HUDEP-2 (cell line): ENCODE data around the gene SLC24A5.
A peak's percentile ranks its signal among the peaks of the same experiment; 100 is the strongest.

ENCODE experiments used
- DNase-seq, 76 experiments: peaks; one replicate each; lab custom pipeline; 2025; ENCODE audit not compliant: unreplicated experiment in 76 of 76; lab: John Stamatoyannopoulos, UW

Gene SLC24A5

DNA sequence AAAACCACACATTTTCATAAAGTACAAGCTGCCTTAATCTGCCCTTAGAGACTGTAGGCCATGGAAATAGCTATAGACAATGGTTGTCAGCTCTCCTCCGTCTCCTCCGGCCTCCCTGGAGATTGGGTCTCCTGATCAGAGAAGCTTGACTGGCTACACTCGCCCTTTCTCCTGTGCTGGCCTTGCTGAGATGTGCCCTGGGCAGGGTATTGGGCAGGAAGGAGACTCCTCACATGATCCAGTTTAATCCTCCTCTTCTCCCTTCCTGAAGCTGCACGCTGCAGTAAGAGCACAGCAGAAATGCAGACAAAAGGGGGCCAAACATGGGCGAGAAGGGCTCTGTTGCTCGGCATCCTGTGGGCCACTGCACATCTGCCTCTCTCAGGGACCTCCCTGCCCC, at the start of gene SLC24A5:
SLC24A5 (plus strand) TSS at position 246 of the 400 bp plus-strand sequence; CDS start at position 301, 55 bp downstream.
- no peak for DNase-seq

DNA sequence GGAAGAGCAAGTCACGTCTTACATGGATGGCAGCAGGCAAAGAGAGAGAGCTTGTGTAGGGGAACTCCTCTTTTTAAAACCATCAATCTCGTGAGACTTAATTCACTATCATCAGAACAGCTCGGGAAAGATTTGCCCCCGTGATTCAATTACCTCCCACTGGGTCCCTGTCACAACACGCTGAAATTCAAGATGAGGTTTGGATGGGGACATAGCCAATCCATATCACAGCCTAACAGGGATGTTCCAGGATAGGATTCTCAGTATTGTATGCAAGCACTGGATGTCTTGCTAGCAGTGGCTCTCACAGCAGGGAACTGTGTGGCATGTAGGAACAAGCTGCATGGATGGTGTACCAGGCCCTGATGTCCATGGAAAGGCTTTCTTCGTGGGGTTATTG, 47.8 kb upstream of the SLC24A5 start:
- no peak for DNase-seq

DNA sequence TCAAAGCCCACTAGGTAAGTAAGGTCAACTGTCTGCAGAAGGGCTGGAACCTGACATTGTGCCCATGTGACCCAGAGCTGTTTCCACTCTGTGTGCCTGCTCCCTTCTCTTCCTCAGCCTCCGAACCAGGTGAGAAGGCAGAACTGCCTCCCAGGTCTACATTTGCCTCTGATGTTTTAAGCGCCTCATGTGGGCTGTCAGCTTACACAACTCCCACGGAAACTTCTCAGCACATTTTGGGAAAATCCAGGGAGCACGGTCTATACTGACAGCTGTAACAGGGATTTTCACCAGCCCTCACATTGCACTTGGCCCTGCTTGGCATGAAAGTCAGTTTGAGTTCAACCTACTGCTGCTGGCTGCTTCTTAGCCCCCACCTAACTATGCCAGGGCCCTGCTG, 46.9 kb upstream of the SLC24A5 start:
- DNase-seq, result no peak

DNA sequence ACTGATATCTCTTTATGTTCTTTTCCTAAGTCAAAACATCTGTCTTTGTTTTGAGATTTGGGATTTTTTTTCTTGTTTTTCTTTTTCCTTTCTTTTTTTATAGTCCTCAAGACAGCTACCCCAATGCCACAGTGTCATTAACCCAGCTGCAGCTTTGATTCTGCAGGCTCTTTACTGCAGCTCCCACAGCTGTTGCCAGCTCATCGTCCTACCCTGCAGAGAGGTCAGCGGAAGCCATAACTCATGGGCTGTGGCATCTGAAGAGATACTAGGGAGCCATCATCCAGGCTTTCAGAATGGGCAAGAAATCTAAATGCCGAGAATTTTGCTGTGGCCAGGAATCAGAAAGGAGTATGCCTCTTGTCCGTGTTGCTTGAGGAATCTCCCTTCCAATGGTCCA, 44.3 kb upstream of the SLC24A5 start:
- no peak for DNase-seq

DNA sequence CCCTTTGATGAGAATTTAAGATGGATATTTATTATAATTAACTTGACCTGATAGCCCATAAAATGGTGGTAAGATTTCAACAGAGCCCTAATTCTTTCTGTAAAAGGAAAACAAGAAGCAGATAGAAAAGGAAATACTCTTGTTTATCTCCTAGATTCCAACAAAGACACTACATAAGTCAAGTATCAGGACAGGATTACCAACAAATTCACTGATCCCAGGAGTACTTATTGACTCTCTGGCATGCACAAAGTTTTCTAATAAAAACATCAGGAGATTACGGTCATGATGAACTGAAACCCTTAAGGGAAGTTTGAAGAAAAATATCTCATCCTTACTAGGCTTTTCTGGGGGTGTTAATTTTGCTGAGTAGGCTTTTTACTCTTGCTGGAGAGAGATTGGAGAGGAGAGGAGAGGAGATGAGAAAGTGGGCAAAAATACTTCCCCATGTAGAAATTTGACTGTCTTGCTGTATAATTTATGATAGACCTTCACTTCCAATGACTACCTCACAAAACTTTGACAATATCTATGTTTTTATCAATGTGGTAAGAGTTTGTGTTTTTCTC, 43.1 kb upstream of the SLC24A5 start:
- DNase-seq, result no peak

DNA sequence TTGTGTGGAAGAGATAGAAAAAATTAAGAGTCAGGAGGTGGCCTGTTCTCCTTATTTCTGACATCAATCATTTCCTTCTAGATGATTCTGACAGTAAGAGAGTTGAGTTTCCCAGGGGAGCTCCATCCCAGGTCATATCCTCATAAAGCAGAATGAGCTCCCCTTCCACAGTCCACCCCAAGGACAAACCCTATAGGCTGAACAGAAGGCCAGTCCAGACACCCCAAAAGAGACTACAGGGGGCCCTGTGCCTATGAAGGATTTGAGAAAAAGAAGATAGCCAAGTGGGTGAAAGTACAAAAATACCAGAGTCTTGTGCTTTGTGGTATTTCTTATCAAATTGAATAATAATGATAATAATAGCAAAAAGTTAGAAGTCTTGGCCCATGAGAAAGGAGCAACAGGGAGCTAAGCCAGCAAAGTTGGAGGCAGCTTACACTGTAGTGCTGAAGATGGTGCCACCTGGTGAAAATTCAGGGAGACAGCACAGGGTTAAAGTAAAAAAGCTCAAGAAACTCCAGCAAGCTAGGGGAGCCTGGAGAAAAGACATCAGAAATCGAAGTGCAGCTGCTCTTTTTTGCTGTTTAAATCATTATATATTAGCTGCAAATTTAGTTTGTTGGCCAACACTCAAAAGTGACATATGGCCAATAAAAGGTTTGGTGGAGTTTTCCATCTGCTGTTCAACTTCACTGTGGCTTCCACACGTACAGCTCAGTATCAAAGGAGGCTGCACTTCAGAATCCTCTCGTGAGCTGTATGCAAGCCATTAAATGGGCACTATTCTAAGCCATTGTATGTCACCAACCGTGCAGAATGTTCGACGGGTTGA, 35.8 kb upstream of the SLC24A5 start:
- DNase-seq, result peak in 6 of 76 experiments; percentile 1 to 18 (median 8)

DNA sequence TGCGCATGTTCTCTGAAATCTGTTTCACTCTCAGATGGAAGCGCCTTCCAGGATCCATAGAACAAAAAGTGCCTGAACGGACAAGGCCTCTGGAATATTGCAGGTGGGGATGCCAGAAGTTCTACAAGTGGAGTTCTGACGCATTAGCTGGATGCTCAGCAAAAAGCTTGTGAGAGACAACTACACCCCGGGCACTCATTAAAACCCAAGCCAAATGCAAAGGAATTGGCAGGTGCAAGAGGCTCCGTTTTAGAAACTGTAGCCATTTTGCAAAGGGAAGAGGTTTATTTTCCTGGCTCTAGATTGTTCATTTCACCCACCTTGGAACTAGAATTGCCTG, 35.2 kb upstream of the SLC24A5 start:
- no peak for DNase-seq

DNA sequence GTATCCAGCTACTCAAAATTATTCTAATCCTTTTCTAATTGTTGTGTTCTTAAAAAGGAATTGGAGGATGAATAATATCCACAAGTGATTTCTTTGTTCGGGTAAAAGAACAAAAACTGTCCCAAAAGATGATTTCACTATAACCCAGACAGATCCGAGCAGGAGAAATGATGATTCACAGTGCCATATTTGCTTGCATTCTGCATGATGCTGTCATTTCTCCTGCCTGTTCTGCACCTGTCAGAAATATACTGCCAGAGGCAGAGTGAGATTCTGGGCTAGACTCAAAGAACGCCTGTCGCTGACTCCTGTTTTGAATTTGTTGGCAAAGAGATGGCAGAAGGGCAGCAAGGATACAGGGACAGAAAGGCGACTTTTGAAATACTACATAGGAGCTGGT, 34.7 kb upstream of the SLC24A5 start:
- DNase-seq, result no peak

DNA sequence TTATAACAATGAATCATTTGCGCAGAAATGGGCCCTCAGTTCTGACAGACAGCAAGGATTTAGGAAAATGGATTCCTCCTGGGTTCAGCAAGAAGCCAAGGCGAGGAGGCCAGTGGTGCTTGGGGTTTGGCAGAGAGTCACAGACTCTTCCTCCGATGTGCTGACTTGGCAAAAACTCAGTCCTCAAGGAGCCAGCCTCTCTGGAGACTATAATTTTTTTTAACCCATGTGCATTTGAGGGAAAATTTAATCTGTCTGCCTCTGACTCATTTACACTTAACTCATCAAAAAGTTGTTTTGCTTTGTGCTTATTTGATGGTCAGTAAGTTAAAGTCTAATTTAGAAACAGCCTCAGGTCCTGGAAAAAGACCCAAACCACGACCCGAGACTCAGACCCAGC, 34.2 kb upstream of the SLC24A5 start:
- DNase-seq, result no peak

DNA sequence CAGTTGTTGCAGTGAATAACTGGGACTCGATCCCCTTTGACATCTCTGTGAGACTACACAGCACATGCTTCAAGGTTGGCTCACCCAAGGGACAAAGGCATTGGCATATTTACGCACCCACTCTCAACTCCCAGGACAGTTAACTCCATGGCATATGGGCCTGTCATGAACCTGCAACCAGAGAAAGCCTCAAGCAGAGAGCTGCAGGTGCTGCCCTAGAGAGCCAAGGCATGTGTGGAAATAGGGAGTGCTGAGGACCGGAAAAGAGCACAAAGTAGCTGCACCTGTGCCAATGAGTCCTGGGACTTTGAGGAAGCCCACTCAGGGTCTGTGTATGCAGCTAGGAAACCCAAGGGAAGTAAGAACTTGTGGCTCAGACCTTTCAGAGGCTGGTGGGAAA, 32.9 kb upstream of the SLC24A5 start:
- no peak for DNase-seq

DNA sequence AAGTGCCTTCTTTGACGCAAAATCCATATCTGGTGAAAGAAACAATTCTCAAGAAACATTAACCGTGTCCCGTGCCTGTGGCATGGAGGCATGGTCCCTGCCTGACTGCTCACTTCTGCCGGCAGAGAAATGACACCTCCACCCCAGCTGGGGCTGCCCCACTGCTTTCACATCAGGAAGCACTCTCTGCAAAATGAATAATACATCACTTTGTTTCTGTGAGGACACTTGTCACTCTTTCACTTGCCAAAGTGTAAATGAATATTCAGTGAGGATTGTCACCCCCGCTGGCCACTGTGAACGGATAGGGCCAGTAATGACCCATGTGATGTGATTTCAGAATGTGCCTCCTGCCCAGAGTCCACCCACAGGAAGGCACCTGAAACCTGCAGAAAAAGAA, 31.1 kb upstream of the SLC24A5 start:
- DNase-seq, result no peak

DNA sequence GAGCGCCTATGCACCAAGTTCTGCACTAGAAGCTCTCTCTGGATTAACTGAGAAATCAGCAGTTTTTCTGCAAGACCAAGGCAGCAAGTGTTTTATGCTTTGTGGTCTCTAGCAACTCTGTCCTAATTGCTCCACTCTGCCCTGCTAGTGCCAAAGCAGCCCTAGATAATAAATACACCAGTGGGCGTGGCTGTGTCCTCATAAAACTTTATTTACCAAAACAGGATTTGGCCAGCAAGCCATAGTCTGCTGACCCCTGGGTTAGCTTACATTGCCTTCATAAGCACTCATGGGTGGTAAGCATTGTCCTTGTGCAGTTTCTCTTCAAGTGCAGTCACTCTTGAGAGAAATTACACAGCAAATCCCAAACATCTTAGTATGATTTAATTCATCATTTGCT, 30.7 kb upstream of the SLC24A5 start:
- no peak for DNase-seq

DNA sequence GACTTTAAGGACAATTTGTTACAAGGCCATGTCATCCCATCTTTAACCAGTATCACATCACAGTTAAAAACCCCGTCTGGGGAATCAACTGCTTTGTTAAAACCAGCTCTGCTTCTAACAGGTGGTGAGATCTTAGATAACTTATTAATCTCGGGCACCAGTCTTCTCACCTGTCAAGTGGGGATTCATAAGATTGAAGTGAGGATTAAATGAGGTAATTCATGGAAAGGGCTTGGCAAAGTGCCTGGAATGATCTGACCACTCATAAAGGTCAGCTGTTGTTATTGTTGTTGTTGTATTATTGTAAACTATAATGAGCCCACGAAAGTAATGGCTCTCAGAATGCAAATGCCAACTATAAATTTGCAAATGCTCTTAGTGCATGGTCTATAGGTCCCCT, 30.1 kb upstream of the SLC24A5 start:
- DNase-seq, result no peak

DNA sequence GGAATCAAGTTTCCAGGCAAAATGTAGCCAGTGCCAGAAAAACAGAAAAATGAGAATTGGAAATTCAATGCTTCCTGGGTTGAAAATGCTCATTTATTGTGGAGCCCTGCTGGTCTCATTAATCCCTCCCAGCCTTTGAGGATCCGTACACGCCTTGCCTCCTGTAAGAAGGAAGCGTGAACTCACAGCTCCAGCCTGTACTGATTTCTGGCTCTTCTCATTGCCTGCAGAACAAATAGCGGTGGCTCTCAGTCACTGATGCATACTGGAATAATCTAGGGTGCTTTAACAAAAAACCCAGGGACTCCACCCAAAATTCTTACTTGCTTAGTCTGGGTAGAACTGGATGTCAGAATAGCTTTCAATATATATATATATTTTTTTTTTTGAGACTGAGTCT, 29.3 kb upstream of the SLC24A5 start:
- DNase-seq, result no peak

DNA sequence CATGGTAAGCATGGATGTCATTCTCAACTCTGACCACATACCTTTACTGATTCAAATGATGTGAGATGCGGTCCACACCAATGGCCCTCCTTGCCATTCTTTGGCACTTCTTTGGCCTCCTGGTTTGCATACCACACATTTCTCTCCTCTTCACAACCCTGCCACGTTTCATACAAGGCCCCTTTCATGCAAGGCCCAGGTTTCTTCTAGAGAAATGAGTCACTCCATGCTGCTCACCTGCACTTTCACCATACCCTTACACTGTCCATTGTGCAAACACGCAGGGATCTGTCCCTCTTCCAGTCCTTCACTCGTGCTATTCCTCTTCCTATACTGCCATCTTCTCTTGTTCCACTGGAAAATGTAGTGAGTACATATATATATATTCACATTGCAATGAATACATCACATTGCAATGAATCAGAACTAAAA, 24.4 kb upstream of the SLC24A5 start:
- DNase-seq, result no peak

DNA sequence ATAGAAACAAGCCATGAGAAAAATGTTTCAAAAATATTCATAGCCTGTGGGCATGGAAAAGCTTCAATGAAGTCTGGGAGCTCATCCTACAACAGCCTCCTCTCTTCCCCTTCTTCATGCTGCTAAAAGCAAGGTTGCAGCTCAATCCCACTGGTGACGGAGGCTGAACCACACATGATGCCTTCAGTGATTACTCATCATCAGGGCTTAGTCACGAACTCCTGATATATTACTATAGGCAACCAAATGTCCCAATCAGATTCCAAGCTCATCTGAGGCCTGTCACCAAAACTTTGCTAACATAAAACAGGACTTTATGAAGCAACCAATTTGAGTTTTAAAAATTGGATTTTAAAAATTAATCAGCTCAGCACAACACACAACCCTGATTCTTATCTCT, 24.0 kb upstream of the SLC24A5 start:
- no peak for DNase-seq

DNA sequence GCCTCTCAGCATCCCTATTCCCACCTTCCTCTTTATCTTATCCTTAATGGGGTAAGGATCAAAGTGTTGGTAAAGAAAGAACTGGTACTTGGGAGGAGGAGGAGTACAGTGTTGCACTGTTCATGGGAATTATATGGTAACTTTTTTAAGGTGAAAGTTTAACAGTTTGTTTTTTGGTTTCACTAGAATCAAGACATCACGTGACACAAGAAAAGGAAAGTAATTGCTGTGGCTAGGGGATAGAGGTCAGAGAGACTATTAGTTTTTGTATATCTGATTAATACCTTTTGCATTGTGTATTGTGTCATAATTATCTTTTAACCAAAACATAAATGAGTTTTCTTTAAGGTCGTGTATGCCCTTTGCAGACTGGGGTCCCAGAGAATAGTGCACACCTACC, 23.5 kb upstream of the SLC24A5 start:
- no peak for DNase-seq

DNA sequence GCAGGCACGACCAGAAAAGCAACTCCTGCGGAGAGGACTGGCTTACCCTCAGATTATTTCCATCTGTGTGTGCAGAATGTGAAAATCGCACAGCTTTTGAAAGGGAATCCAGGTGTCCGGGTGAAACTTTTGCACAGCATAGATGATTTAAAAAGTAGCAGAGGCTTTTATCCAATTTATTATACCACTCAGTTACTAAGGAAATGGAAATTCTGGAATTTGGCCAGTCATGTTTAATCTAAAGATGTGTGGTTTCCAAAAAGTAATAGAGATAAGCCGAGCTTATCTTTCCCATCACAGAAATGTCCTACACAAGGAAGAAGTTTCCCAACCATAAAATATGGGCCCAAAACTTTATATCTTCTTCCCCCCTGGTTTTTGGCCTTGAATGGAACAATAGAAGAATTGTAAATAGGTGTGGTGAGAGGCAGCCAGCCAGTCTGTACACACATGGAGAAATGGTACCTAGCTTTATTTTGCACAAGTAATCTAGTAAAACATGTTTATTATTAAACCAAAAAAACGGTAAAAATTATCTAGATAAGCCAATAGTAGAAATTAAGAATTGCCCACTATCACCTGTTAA, 19.3 kb upstream of the SLC24A5 start:
- no peak for DNase-seq

DNA sequence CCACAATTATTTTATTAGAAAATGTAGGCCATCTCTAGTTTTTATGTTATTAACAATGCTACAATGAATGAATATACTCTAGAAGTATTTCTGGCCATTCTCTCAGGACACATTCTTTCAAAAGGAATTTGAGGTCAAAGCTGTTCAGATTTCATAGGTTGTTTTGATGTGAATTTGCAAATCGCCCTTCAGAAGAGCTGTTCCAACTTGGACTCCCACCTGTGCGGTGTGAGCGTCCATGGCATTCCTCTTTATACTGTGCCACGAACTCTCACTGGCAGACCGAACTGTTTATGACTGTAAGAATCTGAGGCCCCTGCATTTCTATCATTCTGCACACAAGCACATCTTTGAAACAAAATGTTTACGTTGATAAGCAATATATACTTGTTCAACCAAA, 18.6 kb upstream of the SLC24A5 start:
- DNase-seq, result no peak

DNA sequence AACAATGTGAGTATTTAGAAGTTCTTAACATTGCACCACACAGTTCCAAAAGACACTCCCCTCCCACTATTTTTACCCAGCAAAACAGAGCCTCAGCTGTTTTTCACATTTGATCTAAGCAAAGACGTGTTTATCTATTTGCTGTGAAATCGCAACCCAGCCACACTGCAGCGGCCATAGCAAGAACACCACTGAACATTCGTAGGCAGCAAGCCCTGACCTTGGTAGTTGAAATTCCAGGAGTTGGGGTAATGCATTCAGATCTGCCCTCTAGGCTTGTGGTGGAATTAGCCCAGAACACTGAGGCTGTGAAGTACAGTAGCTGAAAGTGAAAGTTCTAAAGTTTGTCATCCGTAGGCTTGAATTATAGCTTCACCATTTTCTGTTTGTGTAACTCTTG, 17.1 kb upstream of the SLC24A5 start:
- no peak for DNase-seq

DNA sequence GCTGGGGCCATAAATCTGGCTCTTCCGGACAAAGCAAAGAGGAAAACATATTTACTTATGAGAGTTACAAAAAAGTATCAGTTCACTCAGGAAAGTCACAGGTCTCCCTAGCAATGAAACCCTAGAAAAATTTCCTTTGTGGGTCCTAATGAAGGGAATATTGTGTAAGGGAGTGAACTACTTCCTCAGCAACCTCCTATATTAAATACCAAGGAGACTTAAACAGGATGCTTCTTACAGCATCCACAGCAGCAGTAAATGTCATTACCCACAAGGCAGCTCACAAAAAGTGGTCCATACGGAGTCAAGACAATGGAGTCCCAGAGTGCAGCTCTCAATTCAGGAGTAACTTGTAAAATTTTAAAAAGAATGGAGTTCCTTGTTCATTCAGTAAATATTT, 14.9 kb upstream of the SLC24A5 start:
- no peak for DNase-seq

DNA sequence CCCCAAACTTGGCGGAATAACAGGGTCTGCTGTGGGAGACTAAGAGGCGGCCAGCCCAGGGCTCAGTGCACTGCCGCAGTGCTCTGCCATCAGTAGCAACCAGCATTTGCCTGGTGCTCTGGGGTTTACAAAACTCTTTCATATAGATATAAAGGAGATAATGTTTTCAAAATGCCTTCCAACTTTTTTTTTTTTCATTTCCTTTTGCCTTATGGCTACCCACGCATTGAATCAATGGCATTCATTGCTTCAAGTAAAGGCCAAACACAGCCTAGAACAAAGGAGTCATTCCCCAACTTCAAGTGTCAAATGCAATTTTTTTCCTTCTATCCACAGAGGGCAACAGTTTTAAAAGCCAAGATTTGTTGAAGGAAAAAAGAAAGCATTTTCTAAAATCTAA, 11.6 kb upstream of the SLC24A5 start:
- no peak for DNase-seq
